ENCODE measurements around the gene MAPT.

DNA sequence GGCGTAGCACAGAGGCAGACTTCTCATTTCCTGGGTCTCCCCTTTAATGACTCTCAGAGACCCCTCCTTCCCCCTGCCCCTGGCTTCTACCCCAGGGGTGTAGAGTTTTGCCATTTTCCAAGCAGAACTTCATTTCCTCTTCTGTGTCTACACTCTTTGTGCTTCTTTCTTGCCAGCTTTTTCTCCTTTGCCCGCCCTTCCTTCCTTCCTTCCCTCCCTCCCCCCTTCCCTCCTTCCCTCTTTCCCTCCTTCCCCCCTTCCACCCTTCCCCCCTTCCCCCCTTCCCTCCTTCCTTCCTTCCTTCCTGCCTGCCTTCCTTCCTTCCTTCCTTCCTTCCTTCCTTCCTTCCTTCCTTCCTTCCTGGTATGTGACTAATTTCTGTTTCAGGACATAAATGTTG, 47.0 kb downstream of the MAPT start:
- TF ChIP-seq CTCF (IDR thresholded peaks at IDR 0.05) (no peak), POLR2AphosphoS5 (IDR thresholded peaks at IDR 0.05) (no peak)

Data from prostate gland (tissue), 2 donors.